ENCODE data around the gene OPTN.
"Not testable (repeated sequence)": the region's sequence is repeated elsewhere in the genome, so short reads cannot be mapped to it uniquely, and the experiment has no call there.

The OPTN gene

GRCh38 chr10:13117841-13118783, 18.1 kb downstream of the OPTN start:
- in situ Hi-C loops (cut with HindIII; ENCODE audit: low sequenced_read_pairs) = no loop called here

- in situ Hi-C loops (cut with HindIII; ENCODE audit: low sequenced_read_pairs) = no loop called here
Measured at GRCh38 chr10:13118784-13119410, 18.9 kb downstream of the OPTN start.

DNA sequence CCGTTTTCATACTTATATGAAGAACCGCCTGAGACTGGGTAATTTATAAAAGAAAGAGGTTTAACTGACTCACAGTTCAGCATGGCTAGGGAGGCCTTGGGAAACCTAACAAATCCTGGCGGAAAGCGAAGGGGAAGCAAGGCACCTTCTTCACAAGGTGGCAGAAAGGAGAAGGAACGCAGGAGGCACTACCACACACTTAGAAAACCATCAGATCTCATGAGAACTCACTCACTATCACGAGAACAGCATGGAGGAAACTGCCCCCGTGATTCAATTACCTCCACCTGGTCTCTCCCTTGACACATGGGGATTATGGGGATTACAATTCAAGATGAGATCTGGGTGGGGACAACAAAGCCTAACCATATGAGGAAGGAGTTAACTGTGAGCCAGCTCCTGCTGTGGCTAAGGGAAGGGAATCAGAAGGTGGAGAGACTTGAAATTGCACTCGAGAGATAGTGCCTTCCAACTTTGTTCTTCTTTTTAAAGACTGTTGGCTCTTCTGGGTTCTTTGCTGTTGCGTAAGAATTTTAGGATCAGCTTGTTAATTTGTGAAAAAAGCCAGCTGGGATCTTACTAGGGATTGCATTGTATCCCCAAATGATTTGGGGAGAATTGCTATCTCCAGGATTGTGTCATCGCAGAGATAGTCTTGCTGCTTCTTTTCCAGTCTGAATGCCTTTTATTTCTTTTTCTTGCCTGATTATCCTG, 21.0 kb downstream of the OPTN start:
- in situ Hi-C loops (cut with HindIII; ENCODE audit: low sequenced_read_pairs) = no loop called here

DNA sequence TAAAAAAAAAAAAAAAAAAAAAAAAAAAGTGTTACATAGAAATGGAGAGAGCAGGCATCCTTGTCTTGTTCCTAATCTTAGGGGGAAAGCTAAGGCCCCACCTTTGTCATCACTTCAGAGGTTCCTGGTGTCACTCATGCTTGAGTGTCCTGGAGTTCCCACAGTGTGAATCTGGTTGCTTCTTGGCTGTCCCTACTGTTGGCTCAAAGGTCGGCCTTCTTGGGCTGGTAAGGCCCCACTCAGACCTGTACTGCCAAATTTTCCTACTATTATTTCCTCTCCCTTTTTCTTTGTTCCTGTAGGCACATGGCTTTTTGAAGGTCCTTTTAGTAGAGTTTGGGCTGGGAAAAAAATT, 21.5 kb downstream of the OPTN start:
- in situ Hi-C loops (cut with HindIII; ENCODE audit: low sequenced_read_pairs) = no loop called here

DNA sequence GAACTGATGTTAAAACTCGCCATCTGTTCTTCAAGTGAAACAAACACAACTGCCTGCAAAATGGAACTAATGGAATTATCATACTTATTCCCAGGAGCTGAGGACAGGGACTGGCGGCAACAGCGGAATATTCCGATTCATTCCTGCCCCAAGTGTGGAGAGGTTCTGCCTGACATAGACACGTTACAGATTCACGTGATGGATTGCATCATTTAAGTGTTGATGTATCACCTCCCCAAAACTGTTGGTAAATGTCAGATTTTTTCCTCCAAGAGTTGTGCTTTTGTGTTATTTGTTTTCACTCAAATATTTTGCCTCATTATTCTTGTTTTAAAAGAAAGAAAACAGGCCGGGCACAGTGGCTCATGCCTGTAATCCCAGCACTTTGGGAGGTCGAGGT, 36.7 kb downstream of the OPTN start:
- in situ Hi-C loops (cut with HindIII; ENCODE audit: low sequenced_read_pairs) = no loop called here

DNA sequence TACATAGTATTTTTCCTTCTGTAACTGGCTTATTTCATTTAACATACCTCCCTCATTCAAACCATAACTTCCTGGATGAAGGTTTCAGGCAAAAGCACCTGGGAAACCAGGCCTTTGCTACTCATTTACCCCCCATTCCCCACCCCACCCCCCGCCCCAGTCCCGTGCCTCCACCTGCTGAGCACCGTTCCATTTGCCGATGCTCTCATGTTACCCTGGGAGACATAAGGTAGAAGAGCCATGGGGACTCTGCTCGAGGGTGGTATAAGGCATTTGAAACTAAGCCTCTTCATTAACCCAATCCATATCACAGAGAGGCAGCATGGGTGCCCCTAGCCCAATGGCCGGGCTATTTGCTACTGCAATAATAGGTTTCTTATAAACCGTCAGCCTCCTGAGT, 39.2 kb downstream of the OPTN start:
- in situ Hi-C loops (cut with HindIII; ENCODE audit: low sequenced_read_pairs) = no loop called here

DNA sequence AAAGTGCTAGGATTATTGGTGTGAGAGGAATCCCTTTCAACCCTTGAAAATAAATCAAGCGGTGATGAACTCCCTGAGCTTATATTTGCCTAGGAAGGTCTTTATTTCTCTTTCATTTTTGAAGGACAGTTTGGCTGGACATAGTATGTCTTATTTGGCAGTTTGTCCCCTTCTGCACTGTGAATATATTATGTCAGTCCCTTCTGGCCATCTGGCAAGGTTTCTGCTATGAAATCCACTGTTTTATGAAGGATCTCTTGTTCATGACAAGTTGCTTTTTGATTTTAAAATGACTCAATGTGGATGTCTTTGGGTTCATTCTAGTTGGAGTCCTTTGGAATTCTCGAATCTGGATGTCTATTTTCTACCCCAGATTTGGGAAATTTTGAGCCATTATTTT, 39.7 kb downstream of the OPTN start:
- in situ Hi-C loops (cut with HindIII; ENCODE audit: low sequenced_read_pairs) = no loop called here

DNA sequence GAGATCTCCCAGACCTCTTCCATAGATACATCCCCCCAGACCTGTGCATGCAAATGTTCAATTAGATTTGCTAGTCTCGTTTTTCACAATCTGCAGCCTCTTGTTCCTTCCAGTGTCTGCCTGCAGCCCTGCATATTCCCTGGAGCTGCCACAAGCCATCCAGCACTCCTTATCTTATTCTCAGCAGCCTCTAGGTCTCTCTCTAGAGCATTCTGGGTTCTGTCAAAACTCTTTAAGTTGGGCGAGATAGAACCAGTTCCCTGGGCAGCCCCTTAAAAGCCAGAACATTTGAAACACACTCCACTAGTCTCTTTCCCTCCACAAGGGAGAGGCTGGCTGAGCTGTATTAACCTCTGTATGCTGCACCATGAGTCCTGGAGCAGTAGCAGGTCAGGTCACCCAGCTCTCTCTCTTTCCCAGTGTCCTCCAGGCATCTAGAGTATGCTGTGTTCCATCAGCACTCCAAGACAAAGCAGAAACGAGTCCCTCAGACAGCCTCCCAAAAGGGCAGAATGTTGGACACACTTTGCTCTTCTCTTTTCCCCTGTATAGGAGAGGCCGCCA, 40.7 kb downstream of the OPTN start:
- in situ Hi-C loops (cut with HindIII; ENCODE audit: low sequenced_read_pairs) = no loop called here

- in situ Hi-C loops (cut with HindIII; ENCODE audit: low sequenced_read_pairs) = no loop called here
Measured at GRCh38 chr10:13143766-13144165, 43.8 kb downstream of the OPTN start.

DNA sequence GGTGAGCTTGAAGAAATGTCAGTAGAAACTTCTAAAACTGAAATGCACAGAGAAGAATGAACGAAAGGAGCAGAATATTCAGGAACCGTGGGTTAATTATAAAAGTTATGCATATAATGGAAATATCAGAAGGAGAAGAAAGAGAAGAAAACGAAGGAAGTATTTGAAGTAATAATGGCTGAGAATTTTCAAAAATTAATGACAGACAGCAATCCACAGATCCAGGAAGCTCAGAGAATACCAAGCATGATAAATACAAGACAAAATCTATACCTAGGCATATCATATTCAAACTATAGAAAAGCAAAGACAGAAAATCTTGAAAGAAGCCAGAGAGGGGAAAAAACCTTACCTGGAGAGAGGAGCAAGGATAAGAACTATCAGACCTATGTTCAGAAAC, 44.9 kb downstream of the OPTN start:
- in situ Hi-C loops (cut with HindIII; ENCODE audit: low sequenced_read_pairs) = no loop called here

- in situ Hi-C loops (cut with HindIII; ENCODE audit: low sequenced_read_pairs) = no loop called here
Measured at GRCh38 chr10:13146379-13146778, 46.4 kb downstream of the OPTN start.

DNA sequence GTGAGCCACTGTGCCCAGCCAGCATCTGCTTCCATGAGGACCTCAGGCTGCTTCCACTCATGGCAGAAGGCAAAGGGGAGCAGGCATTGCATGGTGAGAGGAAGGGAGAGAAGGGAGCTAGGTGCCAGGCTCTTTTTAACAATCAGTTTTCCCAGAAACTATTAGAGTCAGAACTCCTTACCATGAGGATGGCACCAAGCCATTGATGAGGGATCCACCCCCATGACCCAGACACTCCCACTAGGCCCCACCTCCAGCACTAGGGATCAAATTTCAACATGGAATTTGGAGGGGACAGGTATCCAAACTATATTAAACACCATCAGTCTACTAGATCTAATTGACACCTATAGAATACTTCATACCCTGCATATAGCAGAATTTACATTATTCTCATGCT, 47.2 kb downstream of the OPTN start:
- in situ Hi-C loops (cut with HindIII; ENCODE audit: low sequenced_read_pairs) = no loop called here

DNA sequence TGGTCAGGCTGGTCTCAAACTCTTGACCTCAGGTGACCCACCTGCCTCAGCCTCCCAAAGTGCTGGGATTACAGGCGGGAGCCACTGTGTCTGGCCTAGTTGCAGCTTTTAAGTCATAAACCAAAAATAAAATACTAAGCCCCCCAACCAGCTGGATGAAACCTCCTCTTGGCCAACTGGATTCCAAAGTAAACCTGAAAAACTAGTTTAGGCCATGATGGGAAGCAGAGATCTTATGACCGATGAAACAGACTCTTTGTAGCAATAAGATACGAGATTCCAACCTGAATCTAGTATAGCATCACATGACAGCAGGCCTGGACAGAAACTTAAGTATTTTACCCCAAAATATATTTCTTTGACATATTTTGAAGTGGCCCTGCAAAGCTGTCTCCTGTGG, 52.3 kb downstream of the OPTN start:
- in situ Hi-C loops (cut with HindIII; ENCODE audit: low sequenced_read_pairs) = no loop called here

GRCh38 chr10:13155860-13156259, 55.9 kb downstream of the OPTN start:
- in situ Hi-C loops (cut with HindIII; ENCODE audit: low sequenced_read_pairs) = not testable (repeated sequence)

- in situ Hi-C loops (cut with HindIII; ENCODE audit: low sequenced_read_pairs) = no loop called here
Measured at GRCh38 chr10:13158401-13158800, 58.4 kb downstream of the OPTN start.

- in situ Hi-C loops (cut with HindIII; ENCODE audit: low sequenced_read_pairs) = no loop called here
Measured at GRCh38 chr10:13160934-13161856, 61.2 kb downstream of the OPTN start, which contains the start of gene MCM10. Gene MCM10, plus strand, starts transcription at chr10:13161558. Its CDS starts 2,645 bp downstream, at chr10:13164203.

- in situ Hi-C loops (cut with HindIII; ENCODE audit: low sequenced_read_pairs) = no loop called here
Measured at GRCh38 chr10:13161857-13162271, 61.9 kb downstream of the OPTN start.

DNA sequence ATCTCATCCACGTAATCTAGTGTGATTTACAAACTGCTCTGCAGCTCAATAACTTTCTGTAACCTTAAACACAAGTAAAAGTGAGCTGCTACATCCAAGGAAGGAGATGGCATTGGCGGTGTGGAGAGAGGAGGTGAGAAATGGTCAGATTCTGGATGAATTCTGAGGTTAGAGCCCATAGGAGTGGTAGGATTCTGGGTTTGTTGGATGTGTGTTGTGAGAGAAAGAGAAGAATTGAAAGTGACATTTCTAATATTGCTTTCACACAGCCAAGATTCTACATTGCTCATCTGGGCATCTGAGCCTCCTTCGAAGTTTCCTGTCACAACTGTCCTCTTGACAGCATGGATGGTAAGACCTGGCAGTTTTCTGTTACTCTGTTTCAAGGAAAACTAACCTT, 63.9 kb downstream of the OPTN start:
- in situ Hi-C loops (cut with HindIII; ENCODE audit: low sequenced_read_pairs) = no loop called here

GRCh38 chr10:13165177-13165576, 65.2 kb downstream of the OPTN start:
- in situ Hi-C loops (cut with HindIII; ENCODE audit: low sequenced_read_pairs) = no loop called here

GRCh38 chr10:13167568-13167967, 67.6 kb downstream of the OPTN start:
- in situ Hi-C loops (cut with HindIII; ENCODE audit: low sequenced_read_pairs) = no loop called here

All from endothelial cell of hepatic sinusoid (primary cell).